Stimulated activated CD8-positive, alpha-beta memory T cell treated with anti-CD3 and anti-CD28 coated beads, Interleukin-15, amount 100 ng/mL, for 24 hours (primary cell): Measurements from ENCODE around the gene AMOTL1.

ENCODE experiments used
- DNase-seq: peaks from one replicate; pipeline ENCODE4 v3.0.0-alpha.2; 2020; ENCODE audit warnings: low read depth

Gene AMOTL1

DNA sequence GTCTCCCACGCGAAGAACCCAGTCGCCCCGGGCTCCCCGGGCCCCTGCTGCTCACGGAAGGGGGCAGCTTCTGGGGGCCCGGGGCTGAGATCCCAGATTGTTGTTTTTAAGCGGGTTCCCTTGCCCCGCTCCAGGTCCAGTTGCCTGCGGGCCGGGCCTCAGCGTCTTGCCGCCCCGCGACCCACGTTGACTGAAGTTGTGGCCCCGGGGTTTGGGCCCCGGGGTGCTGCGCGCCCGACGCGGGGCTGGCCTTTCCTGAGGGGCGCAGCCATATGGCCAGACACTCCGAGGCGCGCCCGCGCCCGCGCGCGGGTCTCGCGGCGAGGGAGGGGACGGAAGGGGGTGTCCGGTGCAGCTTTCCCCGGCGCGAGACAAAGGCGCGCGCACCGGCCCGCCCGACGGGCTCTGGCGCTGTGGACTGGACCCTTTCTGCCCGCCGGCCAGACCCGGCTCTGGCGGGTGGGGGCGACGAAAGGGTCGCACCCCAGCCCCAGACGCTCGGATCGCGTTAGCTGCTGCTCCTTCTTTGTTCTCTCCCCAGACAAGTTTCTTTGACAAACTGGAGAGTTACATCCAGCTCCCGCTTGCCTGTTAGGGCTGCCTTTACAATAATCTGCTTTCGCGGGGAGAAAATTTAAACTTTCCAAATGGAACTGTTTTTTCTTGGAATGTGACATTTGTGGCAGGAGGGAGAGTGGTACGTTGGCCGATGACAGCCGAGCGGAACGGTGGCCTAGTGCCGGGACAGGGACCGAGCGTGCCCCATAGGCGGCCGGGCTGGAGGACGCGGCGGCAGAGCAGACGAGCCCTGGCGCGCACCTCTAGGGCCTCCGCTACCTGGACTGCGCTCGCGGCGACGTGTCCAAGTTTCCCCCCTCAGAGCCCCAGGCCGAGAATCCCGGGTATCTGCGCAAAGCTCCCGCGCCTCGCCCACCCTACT lies 716 bp downstream of the AMOTL1 start:
- DNase-seq = no peak

DNA sequence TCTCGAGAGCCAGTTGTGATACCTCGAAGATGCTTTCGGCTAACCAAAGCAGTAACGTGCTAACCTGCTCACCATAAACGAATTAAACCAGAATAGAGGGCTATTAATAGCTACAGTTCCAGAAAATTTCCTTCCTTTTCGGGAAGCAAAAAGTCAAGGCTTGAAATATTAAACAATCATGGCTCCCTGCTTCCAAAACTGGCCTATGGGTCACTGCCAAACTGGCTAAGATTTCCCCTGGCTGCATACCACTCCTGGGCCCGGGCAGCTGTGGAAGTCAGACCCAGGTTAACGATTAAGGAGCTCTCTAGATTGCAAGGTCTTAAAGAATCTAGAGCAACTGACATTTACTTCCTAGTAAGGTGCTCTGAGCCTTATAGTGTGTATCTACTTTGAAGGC lies 1.7 kb downstream of the AMOTL1 start:
- DNase-seq = no peak

DNA sequence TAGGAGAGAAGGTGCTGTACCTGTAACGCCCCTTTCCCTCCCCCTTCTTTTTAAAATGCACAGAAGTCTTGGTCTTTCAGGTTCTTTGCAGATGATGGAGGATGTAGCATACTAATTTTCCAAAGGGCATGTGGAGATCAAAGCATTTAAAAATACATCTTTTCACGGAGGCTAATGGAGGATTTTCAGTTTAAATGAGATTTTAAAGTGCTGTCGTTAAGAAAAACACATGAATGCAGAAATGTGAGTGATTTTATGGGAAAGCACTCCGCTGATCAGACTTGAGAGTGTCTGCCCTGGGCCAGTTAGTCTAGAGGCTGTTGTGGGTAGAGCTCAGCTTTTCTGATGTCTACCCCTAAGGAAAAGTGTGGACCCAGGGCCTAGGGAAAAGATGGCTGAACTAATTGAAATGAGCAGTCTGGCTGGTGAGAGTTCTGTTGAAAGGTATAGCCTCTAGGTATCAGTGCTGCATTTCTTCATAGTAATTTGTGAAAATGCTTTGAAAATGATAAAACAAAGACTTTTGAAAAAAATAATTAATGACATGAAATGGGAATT lies 2.5 kb downstream of the AMOTL1 start:
- DNase-seq = no peak

DNA sequence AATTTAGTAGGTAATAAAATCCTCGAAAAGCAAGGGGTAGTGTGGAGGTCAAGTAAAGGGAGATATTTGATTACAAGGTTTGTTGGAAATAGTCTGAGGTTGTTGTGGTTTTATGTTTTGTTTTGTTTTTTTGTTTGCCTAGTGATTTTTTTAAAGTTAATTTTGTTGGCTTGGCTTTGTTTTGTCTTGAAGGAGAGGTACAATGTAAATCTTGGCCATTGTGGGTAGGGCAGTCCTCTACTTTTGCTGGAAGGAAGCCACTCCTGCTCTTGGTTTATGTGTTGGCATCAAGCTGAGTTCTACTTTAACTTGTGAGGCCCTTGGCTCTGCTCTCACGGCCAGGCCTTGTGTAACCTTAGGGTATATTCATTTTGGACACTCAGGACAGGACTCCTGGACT lies 3.2 kb downstream of the AMOTL1 start:
- no peak for DNase-seq

DNA sequence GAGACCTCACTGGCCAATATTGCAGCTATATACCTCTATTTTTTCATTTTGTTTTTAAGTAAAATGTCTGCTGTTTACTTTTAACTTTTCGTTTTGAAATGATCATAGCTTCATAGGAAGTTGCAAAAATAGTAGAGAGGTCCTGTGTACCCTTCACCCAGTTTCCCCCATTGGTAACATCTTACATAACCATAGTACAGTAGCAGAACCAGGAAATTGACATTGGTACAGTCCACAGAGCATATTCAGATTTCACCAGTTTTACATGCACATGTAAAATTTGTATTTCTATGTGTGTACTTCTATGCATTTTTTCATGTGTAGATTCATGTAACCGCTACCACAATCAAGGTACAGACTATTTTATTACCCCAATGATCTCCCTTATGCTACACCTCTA lies 3.8 kb downstream of the AMOTL1 start:
- no peak for DNase-seq

DNA sequence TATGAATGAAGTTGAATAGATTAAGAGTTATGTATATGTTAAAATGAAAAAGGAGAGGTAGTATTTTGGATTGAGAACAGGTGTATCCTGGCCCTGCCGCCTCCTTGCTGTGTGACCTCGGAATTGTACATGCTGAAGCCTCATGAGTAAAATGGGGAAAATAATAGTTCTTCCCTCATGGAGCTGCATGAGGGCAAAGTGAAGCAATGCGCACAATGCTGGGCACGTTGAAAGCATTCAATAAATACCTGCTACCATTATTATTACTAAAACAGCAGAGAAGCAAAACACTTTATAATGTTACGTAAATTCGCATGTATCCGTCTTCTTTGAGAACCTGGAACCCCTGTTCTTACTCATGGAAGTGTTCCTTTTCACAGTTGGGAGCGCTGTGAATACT lies 5.7 kb downstream of the AMOTL1 start:
- DNase-seq = no peak

DNA sequence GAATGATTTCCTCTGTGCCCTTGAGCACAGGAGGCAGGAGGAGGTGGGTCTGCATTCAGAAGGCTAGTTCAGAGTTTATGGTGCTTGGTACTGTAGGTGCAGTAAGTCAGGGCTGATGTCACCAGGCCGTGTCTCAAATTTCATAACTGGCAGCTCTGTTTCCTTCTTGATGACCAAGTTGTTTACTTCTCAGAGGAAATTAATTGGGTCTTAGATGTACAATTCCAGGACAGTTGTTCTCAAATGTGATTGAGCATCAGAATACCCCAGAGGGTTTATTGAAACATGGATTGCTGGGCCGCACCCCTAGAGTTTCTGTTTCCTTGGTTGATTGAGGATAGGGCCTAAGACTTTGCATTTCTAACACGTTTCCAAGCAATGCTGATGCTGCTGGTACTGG lies 6.2 kb downstream of the AMOTL1 start:
- DNase-seq = no peak

DNA sequence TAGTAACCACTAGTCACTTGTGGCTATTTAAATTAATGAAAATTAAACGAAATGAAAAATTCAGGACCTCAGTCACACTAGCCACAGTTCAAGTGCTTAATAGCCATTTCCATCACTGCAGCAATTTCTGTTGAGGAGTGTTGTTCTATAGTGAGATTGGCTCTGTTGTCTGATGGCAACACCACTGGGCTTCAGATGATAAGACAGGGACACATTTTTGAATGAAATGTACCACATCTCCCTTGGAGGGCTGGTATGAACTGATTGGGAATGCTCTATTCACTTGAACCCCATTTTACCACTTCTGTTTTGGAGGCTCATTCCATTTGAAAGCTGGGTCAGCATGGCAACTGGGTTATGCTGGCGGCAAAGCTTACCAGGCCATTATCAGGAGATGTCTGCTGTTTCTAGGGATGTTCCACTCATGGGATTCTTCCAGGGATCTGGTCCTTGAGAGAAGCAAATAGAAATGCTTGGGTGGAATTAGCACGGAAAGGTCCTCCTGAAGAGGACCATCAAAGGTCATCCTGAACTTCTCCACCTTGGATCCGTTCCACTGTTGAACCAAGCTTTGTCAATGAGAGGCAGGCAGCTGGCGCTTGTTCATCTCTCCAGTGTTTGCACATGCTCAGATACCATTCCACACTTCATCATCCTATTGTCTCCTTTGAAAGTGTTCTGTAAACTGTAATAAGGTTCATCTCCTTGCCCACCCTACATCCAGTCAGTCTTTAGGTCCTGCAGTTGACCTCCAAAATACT lies 7.6 kb downstream of the AMOTL1 start:
- DNase-seq = no peak

DNA sequence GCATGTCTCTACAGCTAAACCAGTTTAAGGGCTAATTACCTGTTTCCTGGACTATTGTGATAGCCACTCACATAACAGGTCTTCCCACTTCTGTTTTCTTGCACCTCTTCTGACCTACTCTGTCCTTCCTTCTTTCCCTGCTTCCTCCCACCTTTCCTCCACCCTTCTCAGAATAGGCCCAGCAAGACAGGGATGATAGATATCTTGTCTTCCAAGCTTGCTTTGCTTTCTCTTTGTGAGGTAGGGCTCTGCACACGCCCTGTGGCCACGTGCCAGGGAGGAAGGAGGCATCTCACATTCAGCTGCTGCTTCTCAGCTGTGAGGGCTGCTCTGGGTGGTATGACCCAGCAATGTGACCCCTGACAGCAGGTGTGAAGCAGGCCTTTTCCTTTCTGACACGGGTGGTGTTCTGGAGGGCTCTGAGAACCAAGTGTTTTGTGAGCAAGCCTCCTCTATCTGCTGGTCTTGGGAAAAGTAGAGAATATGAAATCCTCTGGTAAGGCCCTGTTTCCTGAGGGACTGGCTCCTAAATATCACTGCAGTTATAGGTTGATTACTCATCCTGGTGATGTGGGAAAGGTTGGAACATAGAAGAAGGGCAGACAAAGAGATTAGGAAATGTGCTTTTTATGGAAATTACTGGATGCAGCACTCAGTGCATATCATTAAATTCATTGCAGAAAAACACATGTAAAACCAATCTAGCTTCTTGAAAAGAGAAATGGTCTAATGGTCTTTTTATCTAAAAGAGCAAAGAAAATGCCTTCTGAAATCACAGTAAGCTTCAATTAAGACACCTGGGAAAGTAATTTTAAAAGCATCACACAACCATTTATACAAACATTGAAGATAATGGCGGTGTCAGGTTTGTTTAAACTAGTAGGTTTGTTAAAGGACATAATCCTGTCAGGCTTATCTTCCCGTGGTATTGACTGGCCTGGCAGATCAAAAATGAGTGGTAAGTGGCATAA lies 8.5 kb downstream of the AMOTL1 start:
- no peak for DNase-seq

DNA sequence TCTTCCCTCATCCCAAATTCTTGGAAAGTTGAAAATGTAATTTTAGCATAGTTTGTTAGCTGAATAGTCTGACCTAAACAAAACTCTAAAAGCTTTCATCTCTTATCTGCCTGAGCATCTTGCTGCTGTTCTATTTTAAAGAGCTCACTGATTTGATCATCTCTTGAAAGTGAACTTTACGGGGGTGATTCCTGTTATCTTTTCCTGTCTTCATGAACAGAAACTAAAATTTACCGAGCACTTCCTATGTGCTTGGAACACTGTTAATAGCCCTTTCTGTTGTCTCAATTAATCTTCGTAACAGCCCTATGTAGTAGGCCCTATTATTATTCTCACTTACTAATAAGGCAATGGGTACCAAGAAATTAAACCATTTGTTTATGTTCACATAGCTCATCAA lies 12.3 kb downstream of the AMOTL1 start:
- DNase-seq = no peak

DNA sequence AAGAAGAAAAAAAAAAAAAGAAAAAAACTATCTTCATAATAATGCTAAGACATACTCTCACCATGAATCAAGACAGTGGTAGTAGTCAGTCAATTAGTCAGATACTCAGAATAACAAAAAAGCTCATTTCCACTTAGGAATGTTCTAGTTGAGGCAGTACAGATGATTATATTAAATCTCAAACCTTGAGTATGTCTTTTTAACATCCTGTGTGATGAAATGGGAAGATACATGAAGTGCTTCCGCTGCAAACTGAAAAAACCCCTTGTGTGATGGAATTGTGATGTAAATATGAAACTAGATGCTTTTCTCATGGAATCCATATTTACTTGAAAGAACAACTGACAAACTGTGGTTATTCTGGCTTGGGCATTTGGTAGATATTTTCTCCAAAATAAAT lies 13.7 kb downstream of the AMOTL1 start:
- no peak for DNase-seq

DNA sequence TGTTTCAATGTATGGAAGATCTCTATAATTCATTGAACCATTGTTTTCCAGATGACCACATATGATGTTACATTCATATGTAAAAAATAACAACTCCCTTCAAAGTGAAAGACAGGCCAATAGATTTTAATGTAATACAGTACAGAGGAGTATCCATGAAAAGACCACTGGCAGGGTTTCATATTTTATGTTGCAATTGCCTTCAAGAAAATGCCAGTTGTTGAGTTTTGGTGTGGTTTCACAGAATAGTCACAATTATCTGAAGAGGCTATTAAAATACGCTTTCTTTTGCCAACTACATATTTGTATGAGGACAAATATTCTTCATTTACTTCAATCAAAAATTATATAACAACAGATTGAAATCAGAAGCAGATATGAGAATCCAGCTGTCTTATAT lies 14.3 kb downstream of the AMOTL1 start:
- DNase-seq = no peak

DNA sequence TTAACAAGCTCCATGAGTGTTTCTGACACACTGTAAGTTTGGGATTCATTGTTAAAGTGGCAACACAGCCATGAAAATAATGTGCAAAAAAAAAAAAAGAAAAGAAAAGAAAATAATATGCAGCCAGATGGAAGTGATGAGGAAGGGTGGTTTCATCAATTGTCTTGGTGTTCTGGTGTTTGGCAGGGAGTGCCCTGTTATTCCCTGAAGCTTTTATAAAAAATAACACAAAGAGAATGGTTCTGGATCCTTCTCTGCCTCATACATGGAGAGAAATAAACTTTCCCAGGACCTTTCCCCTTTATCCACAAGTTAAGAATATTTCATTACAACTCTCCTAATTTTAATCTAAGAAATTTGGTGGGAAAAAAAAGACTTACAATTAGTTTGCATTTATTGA lies 16.7 kb downstream of the AMOTL1 start:
- no peak for DNase-seq

DNA sequence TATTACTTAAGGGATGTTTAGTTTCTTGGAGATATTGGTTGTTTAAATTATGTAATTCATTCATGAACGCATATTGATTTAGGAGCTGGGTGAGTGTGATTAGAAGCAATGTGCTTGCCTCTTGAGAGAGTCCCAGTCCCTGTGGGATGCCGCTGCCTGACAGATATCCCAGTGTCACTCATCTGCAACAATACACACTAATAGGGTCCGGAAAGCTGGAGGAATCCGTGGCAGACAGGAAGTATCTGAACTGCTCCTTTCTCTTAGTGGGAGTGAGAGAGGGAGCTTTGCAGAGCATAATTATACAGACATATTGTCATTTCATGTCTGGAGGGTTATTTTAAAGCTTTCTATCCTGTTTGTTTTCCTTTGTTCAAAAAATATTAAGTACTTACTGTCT lies 17.4 kb downstream of the AMOTL1 start:
- DNase-seq = no peak

DNA sequence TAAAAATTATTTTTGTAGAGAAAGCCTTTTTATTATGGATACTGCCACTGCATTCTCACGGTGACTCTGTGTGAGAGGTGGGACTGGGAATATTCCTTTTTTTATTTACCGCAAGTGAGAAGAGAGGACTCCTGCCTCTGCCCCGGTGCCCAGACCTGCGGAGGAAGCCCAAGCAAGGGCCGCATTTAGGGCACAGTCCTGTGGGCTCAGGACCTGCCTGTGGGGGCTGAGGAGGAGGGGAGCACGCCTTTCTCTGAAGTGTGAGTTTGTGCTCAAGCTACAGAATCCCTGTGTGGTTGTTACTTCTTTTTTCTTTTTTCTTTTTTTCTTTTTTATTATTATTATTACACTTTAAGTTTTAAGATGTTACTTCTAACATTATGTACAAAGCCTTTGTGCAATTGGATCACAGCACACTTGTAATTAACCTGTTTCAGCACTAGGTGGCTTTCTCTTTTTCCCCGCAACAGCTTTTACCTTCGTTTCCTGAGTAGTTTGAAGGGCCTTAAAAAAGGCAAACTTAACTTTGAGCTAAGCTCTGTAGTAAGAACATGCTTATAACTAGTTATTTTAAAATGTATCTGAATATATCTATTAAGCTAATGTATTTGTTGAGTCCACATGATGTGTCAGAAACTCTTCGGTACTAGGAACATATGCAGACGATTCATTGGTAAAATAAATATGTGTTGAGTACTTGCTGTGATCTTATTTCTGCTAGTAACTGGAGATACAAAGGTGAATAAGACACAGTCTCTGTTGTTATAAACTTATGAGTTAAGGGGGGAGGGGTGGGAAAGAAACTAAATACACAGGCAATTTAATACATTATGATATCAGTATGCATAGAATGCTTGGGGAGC lies 18.3 kb downstream of the AMOTL1 start:
- no peak for DNase-seq

DNA sequence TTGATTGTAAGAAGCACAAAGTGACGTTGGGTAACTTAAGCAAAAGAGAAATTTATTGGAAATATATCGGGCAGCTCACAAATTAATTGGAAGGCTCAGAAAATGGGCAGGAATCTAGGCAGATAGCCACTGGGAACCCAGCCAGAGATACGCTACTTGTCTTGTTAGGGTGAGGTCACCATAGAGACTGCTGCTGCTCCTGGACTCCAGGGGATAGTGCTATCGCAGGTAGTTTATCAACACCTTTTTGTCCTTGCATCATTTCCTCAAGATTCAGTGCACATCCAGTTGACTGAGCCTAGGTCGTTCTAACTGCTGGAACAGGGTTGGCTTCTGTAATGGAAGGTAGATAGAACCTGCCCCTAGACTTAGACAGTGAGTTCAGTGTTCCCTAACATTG lies 19.6 kb downstream of the AMOTL1 start:
- no peak for DNase-seq

DNA sequence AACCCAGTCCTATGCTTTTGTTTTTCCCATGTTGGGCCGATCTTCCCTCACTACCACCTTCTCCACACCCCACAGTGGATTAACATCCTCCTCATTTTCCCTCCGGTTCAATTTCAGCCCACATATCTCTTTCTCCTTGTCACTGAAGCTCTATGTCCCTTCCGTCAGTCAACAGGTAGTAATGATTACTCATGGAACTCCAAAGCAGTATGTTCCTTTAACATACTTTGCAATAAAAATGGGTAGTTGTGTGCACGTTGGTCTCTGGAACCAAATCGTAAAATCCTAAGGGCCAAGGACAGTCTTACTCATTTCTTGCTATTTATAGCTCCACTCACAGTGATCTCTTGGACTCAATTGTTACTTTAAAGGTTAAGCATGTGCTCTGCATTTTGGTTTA lies 20.2 kb downstream of the AMOTL1 start:
- no peak for DNase-seq

DNA sequence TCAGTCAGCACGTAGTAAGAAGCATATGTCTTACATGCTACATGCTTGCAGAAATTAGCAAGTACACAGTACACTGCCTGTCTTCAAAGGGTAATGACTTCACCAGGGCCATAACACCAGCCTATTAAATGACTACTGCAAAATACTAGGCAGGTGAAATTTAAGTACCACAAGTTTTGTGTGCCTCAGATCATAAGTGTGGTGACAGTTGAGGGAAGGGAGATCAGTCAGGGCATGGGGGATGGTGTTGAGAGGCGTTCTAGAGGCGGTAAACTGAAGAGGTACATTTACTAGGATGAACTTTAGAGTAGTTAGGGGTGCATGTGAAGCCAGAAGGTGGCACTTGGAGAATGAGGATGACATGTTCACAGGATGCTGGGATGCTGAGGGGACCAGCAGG lies 22.0 kb downstream of the AMOTL1 start:
- DNase-seq = no peak

DNA sequence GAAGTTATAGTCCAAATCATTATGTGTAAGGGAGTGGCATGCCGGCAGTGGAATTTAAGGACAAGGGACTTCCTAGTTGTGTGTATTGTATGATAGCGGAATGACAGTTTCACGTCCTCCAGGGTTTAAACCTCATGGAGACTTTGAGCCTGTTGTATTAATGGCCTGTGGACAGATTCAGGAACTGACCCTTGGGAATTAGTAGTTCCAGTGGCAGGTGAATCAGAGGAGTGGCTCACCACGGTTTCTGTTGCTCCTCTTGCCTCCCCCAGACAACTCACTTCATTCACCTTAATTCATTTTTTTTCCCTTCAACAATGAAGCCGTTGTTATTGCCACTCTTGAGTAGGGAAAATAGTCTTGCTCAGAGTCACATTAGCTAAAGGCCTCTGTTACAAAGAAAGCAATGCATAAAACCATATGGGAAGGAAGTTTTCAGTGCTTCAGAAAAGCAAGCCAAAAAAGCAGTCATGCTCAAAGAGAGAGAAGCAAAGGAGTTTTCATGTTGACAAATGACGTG lies 22.6 kb downstream of the AMOTL1 start:
- DNase-seq = no peak

DNA sequence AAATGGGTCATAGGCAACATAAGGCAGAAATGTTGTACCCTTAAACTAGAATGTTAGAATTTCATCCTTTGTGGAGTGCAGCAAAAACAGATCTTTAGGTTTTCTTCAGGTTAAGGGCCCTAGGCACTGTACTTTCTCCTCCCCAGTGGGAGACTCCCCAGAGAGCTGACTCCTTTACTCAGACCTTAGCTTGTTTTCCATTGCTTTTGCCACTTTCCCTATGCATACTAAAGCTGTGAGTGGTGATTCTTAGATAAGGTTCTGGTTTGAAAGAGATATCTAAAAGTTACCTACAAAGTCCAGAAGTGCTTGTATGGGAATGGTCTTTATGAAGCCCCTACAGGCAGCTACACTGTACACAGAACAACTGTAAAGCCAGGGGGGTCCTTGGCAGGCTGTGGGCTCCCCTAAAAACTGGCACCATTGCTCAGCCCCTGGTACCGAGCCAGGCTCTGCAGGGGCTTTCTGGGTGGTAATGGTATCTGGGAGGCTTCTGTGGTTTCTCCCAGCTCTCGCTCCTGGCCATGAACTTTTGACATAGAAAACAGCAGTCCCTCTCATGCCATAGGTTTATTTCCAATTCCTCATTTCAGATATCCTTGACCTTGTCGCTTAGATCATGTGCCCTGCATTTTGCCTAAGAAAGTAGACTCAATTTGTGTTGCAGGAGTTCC lies 23.2 kb downstream of the AMOTL1 start:
- no peak for DNase-seq
